WTC11 (cell line): ENCODE measurements around the gene PYGL. TPM values are rescaled to one million over a fixed set of nuclear protein-coding genes. Genes with fewer than 3 reads are reported as not detected.

ENCODE experiments used
- ATAC-seq: fragments of 200-7000 bp; cut with Tn5 transposase; 2 replicates; pipeline ENCODE4 v1.10.0; 2021; ENCODE audit warnings: mild to moderate bottlenecking, moderate library complexity
- CTCF ChIA-PET: fragments of 300-600 bp; sonication (Branson Sonifier 250); formaldehyde crosslinking; loops from one replicate; lab custom pipeline; 2021; ENCODE audit warnings: antibody characterized with exemption; lab: Charles Lee
- POLR2A ChIA-PET: fragments of 350-600 bp; sonication (Branson Sonifier 250); formaldehyde crosslinking; loops from one replicate; lab custom pipeline; 2021; ENCODE audit warnings: antibody characterized with exemption; lab: Charles Lee
- DNase-seq: peaks from one replicate; pipeline ENCODE4 v3.0.0; 2021; ENCODE audit warnings: low spot score
- H3K27ac Mint-ChIP-seq: 2 replicates; pipeline ENCODE4 v1.8.0; 2021; ENCODE audit warnings: mixed read lengths
- H3K27me3 Mint-ChIP-seq: 2 replicates; pipeline ENCODE4 v1.8.0; 2021; ENCODE audit warnings: low read depth, mild to moderate bottlenecking, moderate library complexity, mixed read lengths
- H3K36me3 Mint-ChIP-seq: 2 replicates; pipeline ENCODE4 v1.8.0; 2021; ENCODE audit warnings: mixed read lengths
- H3K4me1 Mint-ChIP-seq: 2 replicates; pipeline ENCODE4 v1.8.0; 2022; ENCODE audit warnings: mixed read lengths
- H3K4me3 Mint-ChIP-seq: 2 replicates; pipeline ENCODE4 v1.8.0; 2021; ENCODE audit warnings: mild to moderate bottlenecking, moderate library complexity, mixed read lengths
- H3K9me3 Mint-ChIP-seq: 2 replicates; pipeline ENCODE4 v1.8.0; 2021; ENCODE audit warnings: mixed read lengths
- EMX1 ChIP-seq: fragments of 250-450 bp; sonication (Bioruptor Pico); IDR thresholded peaks from 2 replicates; pipeline ENCODE4 v1.8.0; 2021; ENCODE audit warnings: mild to moderate bottlenecking
- ETV6 ChIP-seq: sonication (generic); formaldehyde crosslinking; IDR thresholded peaks from 2 replicates; pipeline ENCODE4 v1.8.1; 2022; ENCODE audit warnings: mild to moderate bottlenecking, missing genetic modification reagents
- FOXP1 ChIP-seq: sonication (generic); formaldehyde crosslinking; IDR thresholded peaks from 2 replicates; pipeline ENCODE4 v1.8.0; 2022; ENCODE audit warnings: missing genetic modification reagents, mild to moderate bottlenecking, moderate library complexity, borderline replicate concordance
- GABPB1 ChIP-seq: sonication (generic); formaldehyde crosslinking; IDR thresholded peaks from 2 replicates; pipeline ENCODE4 v1.8.1; 2023; ENCODE audit warnings: mild to moderate bottlenecking, missing genetic modification reagents
- GTF2I ChIP-seq: fragments of 250-450 bp; sonication (Bioruptor Pico); conservative IDR thresholded peaks from 2 replicates; pipeline ENCODE4 v1.4.0; 2021; ENCODE audit warnings: mild to moderate bottlenecking
- JUN ChIP-seq: sonication (generic); formaldehyde crosslinking; IDR thresholded peaks from 2 replicates; pipeline ENCODE4 v1.8.0; 2023; ENCODE audit warnings: mild to moderate bottlenecking, missing genetic modification reagents
- ZNF121 ChIP-seq: sonication (generic); formaldehyde crosslinking; IDR thresholded peaks from 2 replicates; pipeline ENCODE4 v1.8.0; 2023; ENCODE audit warnings: missing genetic modification reagents
- ZNF396 ChIP-seq: fragments of 250-450 bp; sonication (Bioruptor Pico); IDR thresholded peaks from 2 replicates; pipeline ENCODE4 v1.8.0; 2021; ENCODE audit warnings: mild to moderate bottlenecking, moderate library complexity, borderline replicate concordance
- ZNF416 ChIP-seq: fragments of 250-450 bp; sonication (Bioruptor Pico); IDR thresholded peaks from 2 replicates; pipeline ENCODE4 v1.9.0; 2021; ENCODE audit warnings: mild to moderate bottlenecking, inconsistent platforms
- total RNA-seq: library from RNA; stranded (reverse); gene quantifications from 3 replicates; pipeline ENCODE4 v1.2.3, GENCODE V29; 2021
- TF ChIP-seq, protein P1 (sequence below): fragments of 200-600 bp; IDR thresholded peaks from 2 replicates; pipeline ENCODE4 v1.8.0; 2022; ENCODE audit warnings: antibody characterized with exemption
- TF ChIP-seq, protein P2 (sequence below): sonication (generic); formaldehyde crosslinking; IDR thresholded peaks from 2 replicates; pipeline ENCODE4 v1.8.1; 2023; ENCODE audit warnings: mild to moderate bottlenecking, missing genetic modification reagents, moderate library complexity
- TF ChIP-seq, protein P3 (sequence below): sonication (generic); formaldehyde crosslinking; IDR thresholded peaks from 2 replicates; pipeline ENCODE4 v1.8.0; 2022; ENCODE audit warnings: mild to moderate bottlenecking, missing genetic modification reagents
- TF ChIP-seq, protein P4 (sequence below): sonication (generic); formaldehyde crosslinking; IDR thresholded peaks from 2 replicates; pipeline ENCODE4 v1.8.1; 2023; ENCODE audit warnings: mild to moderate bottlenecking, missing genetic modification reagents, borderline replicate concordance
- TF ChIP-seq, protein P5 (sequence below): sonication (generic); formaldehyde crosslinking; IDR thresholded peaks from 2 replicates; pipeline ENCODE4 v1.8.0; 2022; ENCODE audit warnings: missing genetic modification reagents
- TF ChIP-seq, protein P6 (sequence below): fragments of 250-450 bp; sonication (Bioruptor Pico); IDR thresholded peaks from 2 replicates; pipeline ENCODE4 v1.9.0; 2021; ENCODE audit warnings: moderate library complexity, mild to moderate bottlenecking, inconsistent platforms, borderline replicate concordance
- TF ChIP-seq, protein P7 (sequence below): sonication (generic); formaldehyde crosslinking; IDR thresholded peaks from 2 replicates; pipeline ENCODE4 v1.8.1; 2023; ENCODE audit warnings: mild to moderate bottlenecking, missing genetic modification reagents

Gene PYGL
- total RNA-seq, 1 experiment from 2014 or later = 81.0 TPM

DNA sequence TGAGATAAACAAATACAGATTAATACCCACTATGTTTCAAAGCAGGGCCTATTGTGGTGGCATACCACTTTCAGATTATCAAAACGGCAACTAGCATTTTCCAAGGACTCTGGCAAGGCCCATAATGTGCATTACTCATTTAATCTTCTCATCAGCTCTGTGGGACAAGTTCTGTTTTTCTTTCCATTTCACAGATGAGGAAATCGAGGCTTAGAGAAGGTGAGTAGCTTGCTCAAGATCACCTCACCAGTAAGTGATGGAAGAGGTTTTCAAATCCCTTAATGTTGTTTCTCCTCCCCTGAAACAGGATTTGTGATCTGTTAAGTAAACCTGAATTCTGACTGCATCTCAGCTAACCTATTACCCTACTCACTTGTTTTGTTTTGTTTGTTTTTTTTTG is 3.9 kb upstream of the PYGL start (continued):
- TF ChIP-seq, protein P1, sequence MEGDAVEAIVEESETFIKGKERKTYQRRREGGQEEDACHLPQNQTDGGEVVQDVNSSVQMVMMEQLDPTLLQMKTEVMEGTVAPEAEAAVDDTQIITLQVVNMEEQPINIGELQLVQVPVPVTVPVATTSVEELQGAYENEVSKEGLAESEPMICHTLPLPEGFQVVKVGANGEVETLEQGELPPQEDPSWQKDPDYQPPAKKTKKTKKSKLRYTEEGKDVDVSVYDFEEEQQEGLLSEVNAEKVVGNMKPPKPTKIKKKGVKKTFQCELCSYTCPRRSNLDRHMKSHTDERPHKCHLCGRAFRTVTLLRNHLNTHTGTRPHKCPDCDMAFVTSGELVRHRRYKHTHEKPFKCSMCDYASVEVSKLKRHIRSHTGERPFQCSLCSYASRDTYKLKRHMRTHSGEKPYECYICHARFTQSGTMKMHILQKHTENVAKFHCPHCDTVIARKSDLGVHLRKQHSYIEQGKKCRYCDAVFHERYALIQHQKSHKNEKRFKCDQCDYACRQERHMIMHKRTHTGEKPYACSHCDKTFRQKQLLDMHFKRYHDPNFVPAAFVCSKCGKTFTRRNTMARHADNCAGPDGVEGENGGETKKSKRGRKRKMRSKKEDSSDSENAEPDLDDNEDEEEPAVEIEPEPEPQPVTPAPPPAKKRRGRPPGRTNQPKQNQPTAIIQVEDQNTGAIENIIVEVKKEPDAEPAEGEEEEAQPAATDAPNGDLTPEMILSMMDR = no peak
- TF ChIP-seq ZNF396 (CRISPR knock-in tag) = no peak

DNA sequence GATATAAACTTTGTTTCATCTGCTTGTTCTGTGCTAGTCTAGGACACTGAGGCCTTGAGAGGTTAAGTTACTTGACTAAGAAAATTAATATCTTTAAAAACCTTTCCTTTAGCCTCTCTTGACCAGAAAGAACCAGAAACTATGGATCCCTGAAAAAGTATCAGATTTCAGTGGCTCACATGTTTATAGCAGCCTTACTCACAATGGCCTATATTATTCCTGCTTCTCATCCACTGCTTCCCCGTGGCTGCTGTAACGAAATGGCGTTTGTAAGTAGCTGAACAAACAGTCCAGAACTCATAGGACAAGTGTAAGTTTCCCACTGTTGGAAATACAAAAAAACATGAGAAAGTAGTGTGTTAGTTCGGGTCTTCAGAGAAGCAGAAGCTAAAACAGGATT is 3.2 kb upstream of the PYGL start:
- Mint-ChIP-seq H3K27me3 (no peaks in the 10 kb centered on the region; the same call in 1 of the 2 replicates), H3K4me1 (peaks cover 30% of the 10 kb centered on the region), H3K36me3 (peaks cover 14% of the 10 kb centered on the region), H3K4me3 (no peak overlapping the region), H3K27ac (no peak overlapping the region), H3K9me3 (0 out of 2 replicates have a peak, but pooled peaks cover 5% of the 10 kb centered on the region)
- no peak for ATAC-seq
- TF ChIP-seq ZNF121 (CRISPR knock-in tag) = no peak
- no peak for TF ChIP-seq GTF2I (CRISPR knock-in tag)
- no peak for TF ChIP-seq GABPB1
- TF ChIP-seq, protein P2, sequence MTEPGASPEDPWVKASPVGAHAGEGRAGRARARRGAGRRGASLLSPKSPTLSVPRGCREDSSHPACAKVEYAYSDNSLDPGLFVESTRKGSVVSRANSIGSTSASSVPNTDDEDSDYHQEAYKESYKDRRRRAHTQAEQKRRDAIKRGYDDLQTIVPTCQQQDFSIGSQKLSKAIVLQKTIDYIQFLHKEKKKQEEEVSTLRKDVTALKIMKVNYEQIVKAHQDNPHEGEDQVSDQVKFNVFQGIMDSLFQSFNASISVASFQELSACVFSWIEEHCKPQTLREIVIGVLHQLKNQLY (CRISPR knock-in tag) = no peak
- TF ChIP-seq EMX1 = no peak
- no peak for TF ChIP-seq ZNF396 (CRISPR knock-in tag)
- no peak for TF ChIP-seq JUN (CRISPR knock-in tag)
- TF ChIP-seq, protein P3, sequence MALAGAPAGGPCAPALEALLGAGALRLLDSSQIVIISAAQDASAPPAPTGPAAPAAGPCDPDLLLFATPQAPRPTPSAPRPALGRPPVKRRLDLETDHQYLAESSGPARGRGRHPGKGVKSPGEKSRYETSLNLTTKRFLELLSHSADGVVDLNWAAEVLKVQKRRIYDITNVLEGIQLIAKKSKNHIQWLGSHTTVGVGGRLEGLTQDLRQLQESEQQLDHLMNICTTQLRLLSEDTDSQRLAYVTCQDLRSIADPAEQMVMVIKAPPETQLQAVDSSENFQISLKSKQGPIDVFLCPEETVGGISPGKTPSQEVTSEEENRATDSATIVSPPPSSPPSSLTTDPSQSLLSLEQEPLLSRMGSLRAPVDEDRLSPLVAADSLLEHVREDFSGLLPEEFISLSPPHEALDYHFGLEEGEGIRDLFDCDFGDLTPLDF = no peak
- TF ChIP-seq, protein P4, sequence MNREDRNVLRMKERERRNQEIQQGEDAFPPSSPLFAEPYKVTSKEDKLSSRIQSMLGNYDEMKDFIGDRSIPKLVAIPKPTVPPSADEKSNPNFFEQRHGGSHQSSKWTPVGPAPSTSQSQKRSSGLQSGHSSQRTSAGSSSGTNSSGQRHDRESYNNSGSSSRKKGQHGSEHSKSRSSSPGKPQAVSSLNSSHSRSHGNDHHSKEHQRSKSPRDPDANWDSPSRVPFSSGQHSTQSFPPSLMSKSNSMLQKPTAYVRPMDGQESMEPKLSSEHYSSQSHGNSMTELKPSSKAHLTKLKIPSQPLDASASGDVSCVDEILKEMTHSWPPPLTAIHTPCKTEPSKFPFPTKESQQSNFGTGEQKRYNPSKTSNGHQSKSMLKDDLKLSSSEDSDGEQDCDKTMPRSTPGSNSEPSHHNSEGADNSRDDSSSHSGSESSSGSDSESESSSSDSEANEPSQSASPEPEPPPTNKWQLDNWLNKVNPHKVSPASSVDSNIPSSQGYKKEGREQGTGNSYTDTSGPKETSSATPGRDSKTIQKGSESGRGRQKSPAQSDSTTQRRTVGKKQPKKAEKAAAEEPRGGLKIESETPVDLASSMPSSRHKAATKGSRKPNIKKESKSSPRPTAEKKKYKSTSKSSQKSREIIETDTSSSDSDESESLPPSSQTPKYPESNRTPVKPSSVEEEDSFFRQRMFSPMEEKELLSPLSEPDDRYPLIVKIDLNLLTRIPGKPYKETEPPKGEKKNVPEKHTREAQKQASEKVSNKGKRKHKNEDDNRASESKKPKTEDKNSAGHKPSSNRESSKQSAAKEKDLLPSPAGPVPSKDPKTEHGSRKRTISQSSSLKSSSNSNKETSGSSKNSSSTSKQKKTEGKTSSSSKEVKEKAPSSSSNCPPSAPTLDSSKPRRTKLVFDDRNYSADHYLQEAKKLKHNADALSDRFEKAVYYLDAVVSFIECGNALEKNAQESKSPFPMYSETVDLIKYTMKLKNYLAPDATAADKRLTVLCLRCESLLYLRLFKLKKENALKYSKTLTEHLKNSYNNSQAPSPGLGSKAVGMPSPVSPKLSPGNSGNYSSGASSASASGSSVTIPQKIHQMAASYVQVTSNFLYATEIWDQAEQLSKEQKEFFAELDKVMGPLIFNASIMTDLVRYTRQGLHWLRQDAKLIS (CRISPR knock-in tag) = no peak
- TF ChIP-seq, protein P5, sequence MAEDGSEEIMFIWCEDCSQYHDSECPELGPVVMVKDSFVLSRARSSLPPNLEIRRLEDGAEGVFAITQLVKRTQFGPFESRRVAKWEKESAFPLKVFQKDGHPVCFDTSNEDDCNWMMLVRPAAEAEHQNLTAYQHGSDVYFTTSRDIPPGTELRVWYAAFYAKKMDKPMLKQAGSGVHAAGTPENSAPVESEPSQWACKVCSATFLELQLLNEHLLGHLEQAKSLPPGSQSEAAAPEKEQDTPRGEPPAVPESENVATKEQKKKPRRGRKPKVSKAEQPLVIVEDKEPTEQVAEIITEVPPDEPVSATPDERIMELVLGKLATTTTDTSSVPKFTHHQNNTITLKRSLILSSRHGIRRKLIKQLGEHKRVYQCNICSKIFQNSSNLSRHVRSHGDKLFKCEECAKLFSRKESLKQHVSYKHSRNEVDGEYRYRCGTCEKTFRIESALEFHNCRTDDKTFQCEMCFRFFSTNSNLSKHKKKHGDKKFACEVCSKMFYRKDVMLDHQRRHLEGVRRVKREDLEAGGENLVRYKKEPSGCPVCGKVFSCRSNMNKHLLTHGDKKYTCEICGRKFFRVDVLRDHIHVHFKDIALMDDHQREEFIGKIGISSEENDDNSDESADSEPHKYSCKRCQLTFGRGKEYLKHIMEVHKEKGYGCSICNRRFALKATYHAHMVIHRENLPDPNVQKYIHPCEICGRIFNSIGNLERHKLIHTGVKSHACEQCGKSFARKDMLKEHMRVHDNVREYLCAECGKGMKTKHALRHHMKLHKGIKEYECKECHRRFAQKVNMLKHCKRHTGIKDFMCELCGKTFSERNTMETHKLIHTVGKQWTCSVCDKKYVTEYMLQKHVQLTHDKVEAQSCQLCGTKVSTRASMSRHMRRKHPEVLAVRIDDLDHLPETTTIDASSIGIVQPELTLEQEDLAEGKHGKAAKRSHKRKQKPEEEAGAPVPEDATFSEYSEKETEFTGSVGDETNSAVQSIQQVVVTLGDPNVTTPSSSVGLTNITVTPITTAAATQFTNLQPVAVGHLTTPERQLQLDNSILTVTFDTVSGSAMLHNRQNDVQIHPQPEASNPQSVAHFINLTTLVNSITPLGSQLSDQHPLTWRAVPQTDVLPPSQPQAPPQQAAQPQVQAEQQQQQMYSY (CRISPR knock-in tag) = no peak
- TF ChIP-seq, protein P6, sequence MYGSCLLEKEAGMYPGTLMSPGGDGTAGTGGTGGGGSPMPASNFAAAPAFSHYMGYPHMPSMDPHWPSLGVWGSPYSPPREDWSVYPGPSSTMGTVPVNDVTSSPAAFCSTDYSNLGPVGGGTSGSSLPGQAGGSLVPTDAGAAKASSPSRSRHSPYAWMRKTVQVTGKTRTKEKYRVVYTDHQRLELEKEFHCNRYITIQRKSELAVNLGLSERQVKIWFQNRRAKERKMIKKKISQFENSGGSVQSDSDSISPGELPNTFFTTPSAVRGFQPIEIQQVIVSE = no peak
- TF ChIP-seq, protein P7, sequence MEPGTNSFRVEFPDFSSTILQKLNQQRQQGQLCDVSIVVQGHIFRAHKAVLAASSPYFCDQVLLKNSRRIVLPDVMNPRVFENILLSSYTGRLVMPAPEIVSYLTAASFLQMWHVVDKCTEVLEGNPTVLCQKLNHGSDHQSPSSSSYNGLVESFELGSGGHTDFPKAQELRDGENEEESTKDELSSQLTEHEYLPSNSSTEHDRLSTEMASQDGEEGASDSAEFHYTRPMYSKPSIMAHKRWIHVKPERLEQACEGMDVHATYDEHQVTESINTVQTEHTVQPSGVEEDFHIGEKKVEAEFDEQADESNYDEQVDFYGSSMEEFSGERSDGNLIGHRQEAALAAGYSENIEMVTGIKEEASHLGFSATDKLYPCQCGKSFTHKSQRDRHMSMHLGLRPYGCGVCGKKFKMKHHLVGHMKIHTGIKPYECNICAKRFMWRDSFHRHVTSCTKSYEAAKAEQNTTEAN (CRISPR knock-in tag) = no peak
- TF ChIP-seq ZNF416 (CRISPR knock-in tag) = no peak
- TF ChIP-seq FOXP1 (CRISPR knock-in tag) = no peak
- no peak for TF ChIP-seq ETV6 (CRISPR knock-in tag)
- DNase-seq = no peak
- ChIA-PET CTCF (interaction anchor here (0.9 kb wide), 1 partner anchor 87 kb away, joined by 3 read pairs; no protein-coding TSS in a partner anchor), POLR2A (interaction anchor here (0.5 kb wide), 1 partner anchor 17 kb away, joined by 3 read pairs; no protein-coding TSS in a partner anchor)
